GM12872 (cell line): ENCODE measurements around the gene SPDYC.

Experiments used
- CTCF ChIP-seq: IDR thresholded peaks from 3 replicates; pipeline ENCODE4 v1.5.1; 2011; ENCODE audit warnings: low read depth, mild to moderate bottlenecking, low read length, moderate library complexity; ENCODE audit not compliant: insufficient read depth

SPDYC gene

GRCh38 chr11:65165410-65166317 lies 4.4 kb upstream of the SPDYC start:
- no peak for TF ChIP-seq CTCF

- no peak for TF ChIP-seq CTCF
Observed at GRCh38 chr11:65166893-65167292, 3.1 kb upstream of the SPDYC start.

DNA sequence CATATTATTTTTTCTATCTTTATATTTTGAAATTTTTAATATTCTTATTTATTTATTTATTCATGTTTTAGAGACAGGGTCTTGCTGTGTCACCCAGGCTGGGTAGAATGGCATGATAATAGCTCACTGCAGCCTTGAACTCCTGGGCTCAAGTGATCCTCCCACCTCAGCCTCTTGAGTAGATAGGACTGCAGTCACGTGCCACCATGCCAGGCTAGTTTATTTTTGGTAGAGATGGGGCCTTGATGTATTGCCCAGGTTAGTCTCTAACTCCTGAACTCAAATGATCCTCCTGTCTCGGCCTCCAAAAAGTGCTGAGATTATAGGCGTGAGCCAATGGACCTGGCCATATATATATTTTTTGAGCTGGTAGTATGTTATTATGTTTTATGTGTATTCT lies 2.4 kb upstream of the SPDYC start:
- TF ChIP-seq CTCF: no peak

DNA sequence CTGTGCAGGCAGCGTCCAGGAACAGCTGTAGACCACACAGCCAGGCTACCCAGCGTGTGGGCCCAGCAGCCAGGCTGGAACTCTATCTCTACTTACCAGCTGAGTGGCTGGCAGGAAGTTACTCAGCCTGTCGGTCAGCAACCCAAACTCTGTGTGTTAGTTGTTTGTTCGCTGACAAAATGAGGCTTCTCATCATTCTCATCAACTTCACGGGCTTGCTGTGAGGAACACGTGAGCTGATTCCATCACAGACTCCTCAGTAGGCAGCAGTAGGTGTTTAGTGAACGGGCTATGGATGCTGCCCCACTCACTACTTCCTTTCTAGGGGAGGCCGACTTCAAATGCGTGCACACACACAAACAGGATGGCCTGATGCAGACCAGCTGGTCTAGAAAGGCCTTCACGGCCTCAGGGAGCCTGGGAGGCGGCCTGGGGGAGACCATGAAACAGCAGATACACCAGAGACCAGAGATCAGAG lies 830 bp upstream of the SPDYC start:
- no peak for TF ChIP-seq CTCF

DNA sequence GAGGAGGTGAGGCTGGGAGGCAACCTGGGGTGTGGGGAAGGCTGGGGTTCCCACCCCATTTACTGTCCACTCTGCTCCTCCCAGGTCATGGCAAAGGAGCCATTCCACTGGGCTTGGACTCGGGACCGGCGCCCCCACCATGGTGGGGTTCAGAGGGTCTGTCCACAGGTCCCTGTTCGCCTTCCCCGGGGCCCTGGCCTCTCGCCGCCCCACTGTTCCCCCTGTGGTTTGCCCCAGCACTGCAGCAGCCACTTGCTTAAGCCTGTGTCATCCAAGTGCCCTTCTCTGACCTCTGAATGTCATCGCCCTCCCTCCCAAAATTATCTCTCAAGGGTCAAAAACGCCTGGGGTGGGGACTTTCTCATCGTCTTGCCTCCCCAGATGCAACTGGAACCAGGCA lies 2.6 kb downstream of the SPDYC start:
- no peak for TF ChIP-seq CTCF

- TF ChIP-seq CTCF: peak; percentile 62
Observed at GRCh38 chr11:65180877-65181568, 11.0 kb downstream of the SPDYC start.

DNA sequence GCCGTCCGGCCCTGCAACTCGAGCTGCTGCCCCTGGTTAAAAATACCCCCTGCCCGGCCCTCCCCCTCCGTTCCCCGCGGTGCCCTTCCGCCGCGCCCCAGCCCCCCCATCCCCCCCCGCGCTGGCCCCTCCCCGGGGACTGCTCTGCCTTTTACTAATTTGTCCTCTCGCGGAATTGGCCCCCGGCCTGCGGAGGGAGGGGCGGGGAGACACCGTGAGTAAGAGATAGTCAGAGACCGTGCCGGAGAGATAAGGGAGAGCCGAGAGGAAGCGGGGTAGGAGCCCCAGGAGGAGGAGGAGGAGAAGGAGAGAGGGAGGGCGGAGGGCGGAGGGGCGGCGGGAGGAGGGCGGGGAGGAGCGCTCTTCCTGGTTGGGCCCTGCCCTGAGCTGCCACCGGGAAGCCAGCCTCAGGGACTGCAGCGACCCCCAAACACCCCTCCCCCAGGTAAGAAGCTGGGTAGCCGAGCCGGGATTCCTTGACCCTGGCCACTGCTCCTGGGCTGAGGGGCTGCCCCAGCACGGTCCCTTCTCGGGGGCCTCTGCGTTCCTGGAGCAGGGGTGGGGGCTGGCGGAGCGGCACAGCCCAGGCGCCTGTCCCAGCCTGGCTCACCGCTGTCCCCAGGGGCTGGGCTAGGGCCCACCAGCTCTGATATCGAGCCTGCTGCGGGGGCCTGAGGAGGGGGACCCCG lies 11.7 kb downstream of the SPDYC start, which contains the start of gene CAPN1:
TSS of gene CAPN1 (plus strand) at position 360 of the 689 bp plus-strand sequence. CDS start 774 bp downstream, outside the sequence.
- TF ChIP-seq CTCF: no peak
